Mucosa of stomach (tissue), 1 donor: ENCODE data around the gene ARHGAP5.

Experiments used
- H3K27me3 ChIP-seq: one replicate; pipeline ENCODE4 v1.7.0; 2013; ENCODE audit warnings: mild to moderate bottlenecking, low read length; ENCODE audit not compliant: control insufficient read depth, insufficient read depth
- H3K36me3 ChIP-seq: one replicate; pipeline ENCODE4 v1.7.0; 2013; ENCODE audit warnings: low read length; ENCODE audit not compliant: control insufficient read depth, insufficient read depth
- H3K4me1 ChIP-seq: one replicate; pipeline ENCODE4 v1.7.0; 2013; ENCODE audit warnings: mild to moderate bottlenecking, low read length; ENCODE audit not compliant: control insufficient read depth, insufficient read depth
- H3K4me3 ChIP-seq: one replicate; pipeline ENCODE4 v1.7.0; 2013; ENCODE audit warnings: low read length
- H3K9ac ChIP-seq: one replicate; pipeline ENCODE4 v1.7.0; 2013; ENCODE audit warnings: mild to moderate bottlenecking, low read length, moderate library complexity
- H3K9me3 ChIP-seq: one replicate; pipeline ENCODE4 v1.7.0; 2013; ENCODE audit warnings: mild to moderate bottlenecking, low read length, moderate library complexity; ENCODE audit not compliant: control insufficient read depth
- donor health status: Pancreatic carcinoma.

Gene ARHGAP5, protein sequence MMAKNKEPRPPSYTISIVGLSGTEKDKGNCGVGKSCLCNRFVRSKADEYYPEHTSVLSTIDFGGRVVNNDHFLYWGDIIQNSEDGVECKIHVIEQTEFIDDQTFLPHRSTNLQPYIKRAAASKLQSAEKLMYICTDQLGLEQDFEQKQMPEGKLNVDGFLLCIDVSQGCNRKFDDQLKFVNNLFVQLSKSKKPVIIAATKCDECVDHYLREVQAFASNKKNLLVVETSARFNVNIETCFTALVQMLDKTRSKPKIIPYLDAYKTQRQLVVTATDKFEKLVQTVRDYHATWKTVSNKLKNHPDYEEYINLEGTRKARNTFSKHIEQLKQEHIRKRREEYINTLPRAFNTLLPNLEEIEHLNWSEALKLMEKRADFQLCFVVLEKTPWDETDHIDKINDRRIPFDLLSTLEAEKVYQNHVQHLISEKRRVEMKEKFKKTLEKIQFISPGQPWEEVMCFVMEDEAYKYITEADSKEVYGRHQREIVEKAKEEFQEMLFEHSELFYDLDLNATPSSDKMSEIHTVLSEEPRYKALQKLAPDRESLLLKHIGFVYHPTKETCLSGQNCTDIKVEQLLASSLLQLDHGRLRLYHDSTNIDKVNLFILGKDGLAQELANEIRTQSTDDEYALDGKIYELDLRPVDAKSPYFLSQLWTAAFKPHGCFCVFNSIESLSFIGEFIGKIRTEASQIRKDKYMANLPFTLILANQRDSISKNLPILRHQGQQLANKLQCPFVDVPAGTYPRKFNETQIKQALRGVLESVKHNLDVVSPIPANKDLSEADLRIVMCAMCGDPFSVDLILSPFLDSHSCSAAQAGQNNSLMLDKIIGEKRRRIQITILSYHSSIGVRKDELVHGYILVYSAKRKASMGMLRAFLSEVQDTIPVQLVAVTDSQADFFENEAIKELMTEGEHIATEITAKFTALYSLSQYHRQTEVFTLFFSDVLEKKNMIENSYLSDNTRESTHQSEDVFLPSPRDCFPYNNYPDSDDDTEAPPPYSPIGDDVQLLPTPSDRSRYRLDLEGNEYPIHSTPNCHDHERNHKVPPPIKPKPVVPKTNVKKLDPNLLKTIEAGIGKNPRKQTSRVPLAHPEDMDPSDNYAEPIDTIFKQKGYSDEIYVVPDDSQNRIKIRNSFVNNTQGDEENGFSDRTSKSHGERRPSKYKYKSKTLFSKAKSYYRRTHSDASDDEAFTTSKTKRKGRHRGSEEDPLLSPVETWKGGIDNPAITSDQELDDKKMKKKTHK (N-terminal part only)

DNA sequence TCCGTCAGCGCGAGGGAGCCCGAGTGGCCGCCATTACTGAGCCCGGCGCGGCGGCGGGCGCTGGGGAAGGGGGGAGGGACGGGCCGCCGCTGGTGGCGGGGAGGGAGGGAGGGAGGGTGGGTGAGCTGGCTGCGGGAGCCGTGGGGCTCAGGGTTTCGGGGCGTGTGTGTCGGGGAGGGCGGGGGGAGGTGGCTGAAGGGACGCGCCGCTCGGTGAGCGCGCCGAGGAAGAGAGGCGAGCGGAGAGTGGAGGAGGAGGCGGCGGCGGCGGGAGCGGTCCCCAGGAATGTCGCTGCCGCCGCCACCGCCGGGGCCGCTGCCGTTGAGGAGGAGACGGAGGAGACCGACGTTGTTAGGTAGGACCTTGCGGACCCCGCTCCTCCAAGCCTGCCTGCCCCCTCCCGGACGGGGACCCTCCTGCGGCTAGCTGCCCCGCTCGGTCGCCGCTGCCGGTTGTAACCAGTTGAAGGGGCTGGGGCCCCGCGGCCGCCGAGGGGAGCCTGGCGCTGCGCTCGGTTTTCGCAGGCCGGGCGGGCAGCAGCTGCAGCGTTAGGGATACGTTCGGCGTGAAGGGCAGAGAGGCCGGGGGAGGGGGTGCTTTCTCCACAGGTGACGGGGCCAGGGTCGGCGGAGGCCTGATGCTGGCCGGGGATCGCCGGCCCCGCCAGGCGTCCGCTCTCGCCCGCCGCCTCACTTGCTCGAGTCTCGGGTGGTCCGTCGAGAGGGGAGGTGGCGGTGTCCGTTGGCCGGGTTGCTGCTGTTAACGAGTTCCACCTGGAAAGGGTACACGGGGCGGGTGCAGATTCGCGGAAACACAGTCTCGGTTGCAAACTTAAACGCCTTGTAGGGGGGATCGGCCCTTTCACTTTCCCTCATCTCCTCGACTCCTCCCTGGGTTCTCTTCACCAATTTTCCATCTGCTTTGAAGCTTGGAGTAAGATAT is at the start of gene ARHGAP5:
Gene ARHGAP5, plus strand, starts transcription at position 224 of the 942 bp plus-strand sequence. CDS start 13,366 bp downstream, outside the sequence.
- Histone ChIP-seq H3K9me3 (no peaks in the 10 kb centered on the region), H3K9ac (peak within 1 kb of the TSS; percentile 97), H3K36me3 (no peaks in the 10 kb centered on the region), H3K4me3 (peak within 1 kb of the TSS; percentile 96), H3K27me3 (no peaks in the 10 kb centered on the region), H3K4me1 (no peaks in the 10 kb centered on the region)

DNA sequence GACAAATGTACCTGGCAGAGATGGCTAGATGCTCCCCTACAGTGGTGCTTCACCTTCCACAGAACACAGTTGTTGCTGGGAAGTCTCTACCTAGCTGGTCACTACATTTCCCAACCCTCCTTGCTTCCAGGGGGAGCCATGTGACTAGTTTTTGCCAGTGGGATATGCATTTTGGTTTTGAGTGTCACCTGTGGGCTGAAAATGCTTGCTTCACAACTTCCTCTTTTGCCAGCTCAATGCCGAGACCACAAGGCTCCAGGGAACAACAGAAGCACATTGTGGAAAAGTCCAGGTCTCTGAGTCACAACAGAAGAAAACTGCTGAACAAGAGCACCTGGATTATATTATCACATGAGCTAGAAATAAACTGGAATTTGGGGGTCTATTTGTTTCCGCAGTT is 48.5 kb upstream of the ARHGAP5 start:
- H3K4me3 ChIP-seq: no peak overlapping the region
- no peaks in the 10 kb centered on the region for H3K4me1 ChIP-seq
- H3K9ac ChIP-seq: no peak overlapping the region
- no peaks in the 10 kb centered on the region for H3K27me3 ChIP-seq
- H3K9me3 ChIP-seq: no peaks in the 10 kb centered on the region
- H3K36me3 ChIP-seq: no peaks in the 10 kb centered on the region

GRCh38 chr14:32033543-32033942 is 43.6 kb upstream of the ARHGAP5 start:
- Histone ChIP-seq H3K36me3 (no peaks in the 10 kb centered on the region), H3K27me3 (no peaks in the 10 kb centered on the region), H3K9me3 (no peaks in the 10 kb centered on the region), H3K4me1 (no peaks in the 10 kb centered on the region), H3K9ac (no peak overlapping the region), H3K4me3 (no peak overlapping the region)

- no peaks in the 10 kb centered on the region for H3K4me1 ChIP-seq
- H3K27me3 ChIP-seq: no peaks in the 10 kb centered on the region
- H3K9ac ChIP-seq: no peak overlapping the region
Measured at GRCh38 chr14:32038876-32039275, 38.2 kb upstream of the ARHGAP5 start.

GRCh38 chr14:32039401-32040030 is 37.6 kb upstream of the ARHGAP5 start:
- no peaks in the 10 kb centered on the region for H3K27me3 ChIP-seq
- no peaks in the 10 kb centered on the region for H3K4me1 ChIP-seq
- no peak overlapping the region for H3K9ac ChIP-seq
- no peaks in the 10 kb centered on the region for H3K36me3 ChIP-seq
- no peak overlapping the region for H3K4me3 ChIP-seq
- no peaks in the 10 kb centered on the region for H3K9me3 ChIP-seq

More at GRCh38 chr14:32038876-32039275, 38.2 kb upstream of the ARHGAP5 start:
- no peaks in the 10 kb centered on the region for H3K36me3 ChIP-seq
- H3K4me3 ChIP-seq: no peak overlapping the region
- no peaks in the 10 kb centered on the region for H3K9me3 ChIP-seq

GRCh38 chr14:32043624-32044023 is 33.5 kb upstream of the ARHGAP5 start:
- Histone ChIP-seq H3K36me3 (no peaks in the 10 kb centered on the region), H3K27me3 (no peaks in the 10 kb centered on the region), H3K4me3 (no peak overlapping the region), H3K4me1 (no peaks in the 10 kb centered on the region), H3K9me3 (no peaks in the 10 kb centered on the region), H3K9ac (no peak overlapping the region)

- H3K36me3 ChIP-seq: no peaks in the 10 kb centered on the region
- H3K27me3 ChIP-seq: no peaks in the 10 kb centered on the region
- no peak overlapping the region for H3K4me3 ChIP-seq
- no peak overlapping the region for H3K9ac ChIP-seq
- no peaks in the 10 kb centered on the region for H3K4me1 ChIP-seq
- H3K9me3 ChIP-seq: no peaks in the 10 kb centered on the region
Measured at GRCh38 chr14:32044454-32044853, 32.6 kb upstream of the ARHGAP5 start.

DNA sequence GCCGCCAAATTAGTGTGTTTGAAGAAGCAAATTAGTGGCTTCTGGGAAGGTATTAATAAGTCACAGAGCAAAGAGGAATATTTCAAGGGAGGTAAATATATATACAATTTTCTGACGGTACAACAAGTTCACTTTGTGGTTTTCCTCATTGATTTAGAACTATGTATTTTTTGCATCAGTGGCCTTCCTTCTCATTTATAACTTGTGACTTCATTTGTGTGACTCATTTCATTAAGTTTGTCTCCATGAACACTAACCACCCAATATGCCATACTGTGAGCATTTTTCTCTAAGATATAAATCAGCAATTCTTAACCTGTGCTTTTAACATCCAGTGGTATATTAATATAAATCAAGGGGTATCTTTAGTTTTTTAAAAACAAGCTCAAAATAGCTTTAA is 29.3 kb upstream of the ARHGAP5 start:
- Histone ChIP-seq H3K4me1 (no peaks in the 10 kb centered on the region), H3K27me3 (no peaks in the 10 kb centered on the region), H3K9ac (no peak overlapping the region), H3K36me3 (no peaks in the 10 kb centered on the region), H3K9me3 (no peaks in the 10 kb centered on the region), H3K4me3 (no peak overlapping the region)

DNA sequence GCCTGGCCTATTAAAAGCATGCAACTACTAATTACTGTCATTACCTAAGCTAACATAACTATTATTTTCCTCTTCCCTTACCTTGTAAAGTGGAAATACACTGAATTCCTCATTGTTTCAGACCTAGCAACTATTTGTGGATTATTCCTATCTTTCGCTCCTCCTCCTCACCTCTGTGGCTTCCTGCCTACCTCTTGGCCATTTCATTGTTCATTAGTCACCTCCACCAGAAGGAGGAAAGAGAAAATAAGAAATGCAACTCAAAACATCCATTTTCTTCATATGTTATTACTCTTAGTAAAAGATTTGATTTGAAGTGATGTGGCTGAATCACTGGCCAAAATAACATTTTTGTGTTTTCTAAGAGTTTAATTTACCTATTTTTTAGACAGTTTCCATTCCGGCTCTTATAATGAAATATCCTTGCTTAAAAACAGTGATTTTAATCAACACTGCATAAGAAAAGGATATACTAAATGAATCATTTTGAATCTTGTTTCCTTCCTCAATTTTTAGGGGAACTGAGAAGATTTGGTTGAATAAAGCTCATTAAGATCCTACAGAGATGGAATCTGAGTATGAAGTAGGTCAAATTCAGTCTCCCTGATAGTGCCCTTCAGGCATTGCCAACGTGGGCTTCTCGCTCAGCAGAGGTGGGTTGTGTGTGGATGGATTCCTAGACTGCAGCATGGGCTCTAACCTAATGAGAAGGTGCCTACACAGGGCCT is 27.6 kb upstream of the ARHGAP5 start:
- H3K9me3 ChIP-seq: no peaks in the 10 kb centered on the region
- no peaks in the 10 kb centered on the region for H3K4me1 ChIP-seq
- no peak overlapping the region for H3K9ac ChIP-seq
- H3K36me3 ChIP-seq: no peaks in the 10 kb centered on the region
- no peak overlapping the region for H3K4me3 ChIP-seq
- H3K27me3 ChIP-seq: no peaks in the 10 kb centered on the region

DNA sequence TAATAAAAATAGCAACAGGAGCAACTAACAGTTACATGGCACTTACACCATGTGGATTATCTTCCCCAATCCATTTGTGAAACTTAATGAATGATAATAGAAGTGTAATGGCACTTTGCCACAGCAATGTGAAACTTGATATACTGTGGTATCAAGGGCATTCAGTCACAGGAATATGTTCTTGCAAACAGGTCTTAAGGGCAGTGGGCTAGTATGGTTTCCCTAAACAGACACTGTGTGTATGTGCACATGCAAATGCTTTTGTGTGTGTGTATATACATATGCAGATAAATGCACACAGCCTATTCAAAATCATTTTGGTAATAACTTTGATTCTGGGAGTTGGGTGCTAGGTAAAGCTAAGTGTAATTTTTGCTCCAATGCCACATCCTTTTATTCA is 26.2 kb upstream of the ARHGAP5 start:
- Histone ChIP-seq H3K4me3 (no peak overlapping the region), H3K4me1 (no peaks in the 10 kb centered on the region), H3K9ac (no peak overlapping the region), H3K27me3 (no peaks in the 10 kb centered on the region), H3K36me3 (no peaks in the 10 kb centered on the region), H3K9me3 (no peaks in the 10 kb centered on the region)
